KOPT-K1 (cell line): ENCODE measurements around the gene PPTC7.
"Not testable (repeated sequence)": the region's sequence is repeated elsewhere in the genome, so short reads cannot be mapped to it uniquely, and the experiment has no call there.

ENCODE experiments used
- H3K27ac ChIP-seq: fragments of 200-600 bp; sonication (generic); 2 replicates; pipeline ENCODE4 v1.5.1; 2016; ENCODE audit warnings: antibody characterized with exemption, mild to moderate bottlenecking, low read depth, low read length; ENCODE audit not compliant: poor library complexity, severe bottlenecking
- H3K36me3 ChIP-seq: fragments of 200-600 bp; sonication (generic); 2 replicates; pipeline ENCODE4 v1.5.1; 2017; ENCODE audit warnings: antibody characterized with exemption, mild to moderate bottlenecking, low read length, moderate library complexity; ENCODE audit not compliant: insufficient read depth
- H3K9me3 ChIP-seq: fragments of 200-600 bp; sonication (generic); 2 replicates; pipeline ENCODE4 v1.5.1; 2017; ENCODE audit warnings: antibody characterized with exemption, low read length, mild to moderate bottlenecking; ENCODE audit not compliant: insufficient read depth, poor library complexity, severe bottlenecking

PPTC7 gene

GRCh38 chr12:110574717-110575230, 8.3 kb downstream of the PPTC7 start:
- Histone ChIP-seq H3K36me3 (peaks cover 17% of the 10 kb centered on the region; the same call in 1 of the 2 replicates), H3K9me3 (peaks cover 28% of the 10 kb centered on the region)
- H3K27ac ChIP-seq = not testable (repeated sequence)

- Histone ChIP-seq H3K36me3 (peaks cover 17% of the 10 kb centered on the region; the same call in 1 of the 2 replicates), H3K9me3 (peaks cover 36% of the 10 kb centered on the region), H3K27ac (no peak overlapping the region)
Measured at GRCh38 chr12:110574044-110574443, 9.1 kb downstream of the PPTC7 start.

- not testable (repeated sequence) for H3K27ac ChIP-seq
- Histone ChIP-seq H3K9me3 (peaks cover 41% of the 10 kb centered on the region), H3K36me3 (peaks cover 17% of the 10 kb centered on the region; the same call in 1 of the 2 replicates)
Measured at GRCh38 chr12:110570798-110571197, 12.3 kb downstream of the PPTC7 start.

- Histone ChIP-seq H3K36me3 (peaks cover 17% of the 10 kb centered on the region; the same call in 1 of the 2 replicates), H3K9me3 (peaks cover 41% of the 10 kb centered on the region)
- not testable (repeated sequence) for H3K27ac ChIP-seq
Measured at GRCh38 chr12:110569838-110570237, 13.3 kb downstream of the PPTC7 start.

GRCh38 chr12:110568752-110569151, 14.4 kb downstream of the PPTC7 start:
- Histone ChIP-seq H3K36me3 (peaks cover 17% of the 10 kb centered on the region; the same call in 1 of the 2 replicates), H3K27ac (no peak overlapping the region), H3K9me3 (peaks cover 41% of the 10 kb centered on the region)

- Histone ChIP-seq H3K27ac (no peak overlapping the region), H3K36me3 (peaks cover 6% of the 10 kb centered on the region; the same call in 1 of the 2 replicates), H3K9me3 (peaks cover 24% of the 10 kb centered on the region)
Measured at GRCh38 chr12:110566993-110567392, 16.1 kb downstream of the PPTC7 start.

- Histone ChIP-seq H3K9me3 (peaks cover 16% of the 10 kb centered on the region), H3K27ac (no peak overlapping the region), H3K36me3 (no peaks in the 10 kb centered on the region)
Measured at GRCh38 chr12:110565894-110566871, 16.9 kb downstream of the PPTC7 start.

- no peak overlapping the region for H3K27ac ChIP-seq
Measured at GRCh38 chr12:110564471-110564991, 18.6 kb downstream of the PPTC7 start.

GRCh38 chr12:110563702-110564470, 19.2 kb downstream of the PPTC7 start:
- Histone ChIP-seq H3K9me3 (peaks cover 4% of the 10 kb centered on the region), H3K27ac (no peak overlapping the region), H3K36me3 (peaks cover 10% of the 10 kb centered on the region)

More at GRCh38 chr12:110564471-110564991, 18.6 kb downstream of the PPTC7 start:
- Histone ChIP-seq H3K9me3 (peaks cover 10% of the 10 kb centered on the region), H3K36me3 (peaks cover 8% of the 10 kb centered on the region)

- H3K36me3 ChIP-seq, H3K9me3 ChIP-seq, H3K27ac ChIP-seq: not testable (repeated sequence)
Measured at GRCh38 chr12:110562386-110562785, 20.7 kb downstream of the PPTC7 start.

- H3K9me3 ChIP-seq = no peaks in the 10 kb centered on the region
- H3K36me3 ChIP-seq = peaks cover 10% of the 10 kb centered on the region
- no peak overlapping the region for H3K27ac ChIP-seq
Measured at GRCh38 chr12:110561471-110562201, 21.5 kb downstream of the PPTC7 start.

GRCh38 chr12:110560946-110561345, 22.2 kb downstream of the PPTC7 start:
- no peak overlapping the region for H3K27ac ChIP-seq
- no peaks in the 10 kb centered on the region for H3K9me3 ChIP-seq
- H3K36me3 ChIP-seq = peaks cover 10% of the 10 kb centered on the region

GRCh38 chr12:110560048-110560447, 23.1 kb downstream of the PPTC7 start:
- H3K27ac ChIP-seq = no peak overlapping the region
- peaks cover 10% of the 10 kb centered on the region for H3K36me3 ChIP-seq

GRCh38 chr12:110558945-110559344, 24.2 kb downstream of the PPTC7 start:
- not testable (repeated sequence) for H3K36me3 ChIP-seq, H3K9me3 ChIP-seq, H3K27ac ChIP-seq

More at GRCh38 chr12:110560048-110560447, 23.1 kb downstream of the PPTC7 start:
- H3K9me3 ChIP-seq = no peaks in the 10 kb centered on the region
